Peyer's patch (tissue), 4 donors: Measurements from ENCODE around the gene TLK2.

Source experiments
- POLR2A ChIP-seq, 2 donors: fragments of 450-650 bp; IDR thresholded peaks; one replicate each; pipeline ENCODE4 v1.5.1; 2017; ENCODE audit warnings: antibody characterized with exemption in 2 of 2, mild to moderate bottlenecking in 2 of 2, moderate library complexity in 2 of 2
- TF ChIP-seq, protein P1 (sequence below), 6 experiments: fragments of 450-650 bp in 4 of 6; fragments of 200-600 bp in 2 of 6; sonication (generic) in 1 of 6; IDR thresholded peaks; one replicate each; pipeline ENCODE4 v1.5.1; 2017 to 2019; ENCODE audit warnings: antibody characterized with exemption in 6 of 6, mild to moderate bottlenecking in 3 of 6, moderate library complexity in 1 of 6

DNA sequence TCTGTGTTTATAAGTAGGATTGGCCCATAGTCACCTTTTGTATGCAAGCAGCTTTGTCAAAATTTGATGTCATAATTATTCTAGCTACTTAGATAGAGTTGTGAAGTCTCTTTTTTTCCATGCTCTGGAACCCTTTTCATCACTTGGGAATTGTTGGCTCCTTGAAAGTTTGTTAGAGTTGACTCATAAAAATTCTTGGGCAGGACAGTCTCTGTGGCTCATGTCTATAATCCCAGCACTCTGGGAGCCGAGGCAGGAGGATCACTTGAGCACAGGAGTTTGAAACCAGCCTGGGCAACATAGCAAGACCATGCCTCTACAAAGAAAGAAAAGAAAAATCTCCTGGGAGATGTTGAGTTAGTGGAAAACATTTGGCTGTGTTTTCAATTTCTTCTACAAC lies 103.1 kb downstream of the TLK2 start:
- TF ChIP-seq, protein P1, sequence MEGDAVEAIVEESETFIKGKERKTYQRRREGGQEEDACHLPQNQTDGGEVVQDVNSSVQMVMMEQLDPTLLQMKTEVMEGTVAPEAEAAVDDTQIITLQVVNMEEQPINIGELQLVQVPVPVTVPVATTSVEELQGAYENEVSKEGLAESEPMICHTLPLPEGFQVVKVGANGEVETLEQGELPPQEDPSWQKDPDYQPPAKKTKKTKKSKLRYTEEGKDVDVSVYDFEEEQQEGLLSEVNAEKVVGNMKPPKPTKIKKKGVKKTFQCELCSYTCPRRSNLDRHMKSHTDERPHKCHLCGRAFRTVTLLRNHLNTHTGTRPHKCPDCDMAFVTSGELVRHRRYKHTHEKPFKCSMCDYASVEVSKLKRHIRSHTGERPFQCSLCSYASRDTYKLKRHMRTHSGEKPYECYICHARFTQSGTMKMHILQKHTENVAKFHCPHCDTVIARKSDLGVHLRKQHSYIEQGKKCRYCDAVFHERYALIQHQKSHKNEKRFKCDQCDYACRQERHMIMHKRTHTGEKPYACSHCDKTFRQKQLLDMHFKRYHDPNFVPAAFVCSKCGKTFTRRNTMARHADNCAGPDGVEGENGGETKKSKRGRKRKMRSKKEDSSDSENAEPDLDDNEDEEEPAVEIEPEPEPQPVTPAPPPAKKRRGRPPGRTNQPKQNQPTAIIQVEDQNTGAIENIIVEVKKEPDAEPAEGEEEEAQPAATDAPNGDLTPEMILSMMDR (IDR thresholded peaks at IDR 0.05), result no peak
- TF ChIP-seq POLR2A (IDR thresholded peaks at IDR 0.05), result no peak
